Measurements from ENCODE around the gene FERMT3.

GRCh38 chr11:64208086-64208795 lies 1.7 kb downstream of the FERMT3 start:
- TF ChIP-seq TAF1 (IDR thresholded peaks at IDR 0.05; ENCODE audit: low read depth, low read length) = no peak
- no peak for TF ChIP-seq POLR2A (IDR thresholded peaks at IDR 0.05; ENCODE audit: low read depth, low read length)
- TF ChIP-seq POLR2AphosphoS5 (IDR thresholded peaks at IDR 0.05; ENCODE audit: low read depth, low read length) = no peak
- TF ChIP-seq POU2F2 (IDR thresholded peaks at IDR 0.05; ENCODE audit: low read depth, low read length) = no peak
- TF ChIP-seq SPI1 (IDR thresholded peaks at IDR 0.05; ENCODE audit: low read depth, low read length) = no peak
- no peak for TF ChIP-seq PAX5 (IDR thresholded peaks at IDR 0.05; ENCODE audit: insufficient read depth, low read length, severe bottlenecking)
